Activated CD8-positive, alpha-beta memory T cell treated with anti-CD3 and anti-CD28 coated beads for 48 hours (primary cell): ENCODE results near the gene RARG.
A peak's percentile ranks its signal among the peaks of the same experiment; 100 is the strongest.

ENCODE experiments used
- DNase-seq, 3 experiments: peaks; one replicate each; pipeline ENCODE4 v3.0.0-alpha.2; 2020; ENCODE audit warnings: low read depth in 2 of 3, low spot score in 2 of 3

RARG gene

GRCh38 chr12:53231921-53232645 is at the start of gene RARG:
Gene RARG (minus strand): TSS chr12:53232209. CDS start chr12:53227545, 4,664 bp downstream.
- DNase-seq = peak in 1 of 3 experiments; percentile 57

- no peak for DNase-seq
Observed at GRCh38 chr12:53279888-53280498, 48.0 kb upstream of the RARG start.

GRCh38 chr12:53279283-53279869 is 47.4 kb upstream of the RARG start:
- no peak for DNase-seq

- DNase-seq = no peak
Observed at GRCh38 chr12:53277981-53278380, 46.0 kb upstream of the RARG start.

GRCh38 chr12:53276511-53276910 is 44.5 kb upstream of the RARG start:
- no peak for DNase-seq

- DNase-seq = no peak
Observed at GRCh38 chr12:53274445-53274844, 42.4 kb upstream of the RARG start.

- no peak for DNase-seq
Observed at GRCh38 chr12:53268630-53269562, 36.9 kb upstream of the RARG start.

- peak; percentile 69 to 83 (median 70) for DNase-seq
Observed at GRCh38 chr12:53267999-53268629, 36.1 kb upstream of the RARG start, which contains the start of gene ESPL1. Gene ESPL1 (plus strand): TSS chr12:53268299. CDS start chr12:53268767, 468 bp downstream.

- no peak for DNase-seq
Observed at GRCh38 chr12:53267306-53267998, 35.4 kb upstream of the RARG start.

- no peak for DNase-seq
Observed at GRCh38 chr12:53265783-53266182, 33.8 kb upstream of the RARG start.

- no peak for DNase-seq
Observed at GRCh38 chr12:53259891-53260290, 27.9 kb upstream of the RARG start.

- DNase-seq = no peak
Observed at GRCh38 chr12:53258541-53259539, 26.8 kb upstream of the RARG start.

GRCh38 chr12:53255996-53256395 is 24.0 kb upstream of the RARG start:
- no peak for DNase-seq

- DNase-seq = no peak
Observed at GRCh38 chr12:53254816-53255545, 23.0 kb upstream of the RARG start.

GRCh38 chr12:53253298-53253697 is 21.3 kb upstream of the RARG start:
- DNase-seq = no peak

GRCh38 chr12:53252349-53252916 is 20.4 kb upstream of the RARG start:
- no peak for DNase-seq

- peak in 2 of 3 experiments; percentile 42 to 58 for DNase-seq
Observed at GRCh38 chr12:53251477-53252348, 19.7 kb upstream of the RARG start.
